T-helper 2 cell treated with Interferon-gamma antibody and Interleukin-4, amounts not matched to agents 5 μg/mL and 100 μg/mL, for 36 hours (primary cell): Measurements from ENCODE around the gene TUBB4B.

ENCODE experiments used
- DNase-seq: peaks from one replicate; pipeline ENCODE4 v3.0.0; 2021; ENCODE audit warnings: low spot score
- H3K27ac Mint-ChIP-seq: one replicate; pipeline ENCODE4 v1.8.0; 2021; ENCODE audit warnings: mild to moderate bottlenecking, mixed read lengths
- H3K27me3 Mint-ChIP-seq: one replicate; pipeline ENCODE4 v1.8.0; 2021; ENCODE audit warnings: low read depth, mixed read lengths
- H3K36me3 Mint-ChIP-seq: one replicate; pipeline ENCODE4 v1.8.0; 2021; ENCODE audit warnings: low read depth, mixed read lengths
- H3K4me1 Mint-ChIP-seq: one replicate; pipeline ENCODE4 v1.8.0; 2021; ENCODE audit warnings: low read depth, mixed read lengths
- H3K4me3 Mint-ChIP-seq: one replicate; pipeline ENCODE4 v1.8.0; 2022; ENCODE audit warnings: mild to moderate bottlenecking, moderate library complexity, mixed read lengths
- H3K9me3 Mint-ChIP-seq: one replicate; pipeline ENCODE4 v1.8.0; 2021; ENCODE audit warnings: mixed read lengths

The TUBB4B gene

GRCh38 chr9:137240841-137241489 is at the start of gene TUBB4B:
TUBB4B (plus strand) TSS chr9:137241287; CDS start chr9:137241361, 74 bp downstream.
- H3K27me3 Mint-ChIP-seq, result peaks cover 2% of the 10 kb centered on the region
- H3K4me1 Mint-ChIP-seq, result peaks cover 18% of the 10 kb centered on the region
- peaks cover 23% of the 10 kb centered on the region for H3K36me3 Mint-ChIP-seq
- H3K27ac Mint-ChIP-seq, result peak within 1 kb of the TSS; percentile 94
- peak; percentile 99 for DNase-seq
- peak within 1 kb of the TSS; percentile 93 for H3K4me3 Mint-ChIP-seq
- no peaks in the 10 kb centered on the region for H3K9me3 Mint-ChIP-seq

- Mint-ChIP-seq H3K36me3 (peaks cover 18% of the 10 kb centered on the region), H3K4me1 (peaks cover 12% of the 10 kb centered on the region), H3K27ac (no peak overlapping the region), H3K27me3 (no peaks in the 10 kb centered on the region), H3K4me3 (no peak overlapping the region), H3K9me3 (no peaks in the 10 kb centered on the region)
- DNase-seq, result no peak
Observed at GRCh38 chr9:137191691-137192447, 49.2 kb upstream of the TUBB4B start.

GRCh38 chr9:137192448-137192780 is 48.7 kb upstream of the TUBB4B start:
- no peaks in the 10 kb centered on the region for H3K9me3 Mint-ChIP-seq

GRCh38 chr9:137192859-137193258 is 48.2 kb upstream of the TUBB4B start:
- Mint-ChIP-seq H3K27me3 (no peaks in the 10 kb centered on the region), H3K36me3 (peaks cover 15% of the 10 kb centered on the region), H3K27ac (no peak overlapping the region), H3K9me3 (no peaks in the 10 kb centered on the region), H3K4me3 (no peak overlapping the region), H3K4me1 (peaks cover 5% of the 10 kb centered on the region)
- no peak for DNase-seq

More at GRCh38 chr9:137192448-137192780, 48.7 kb upstream of the TUBB4B start:
- DNase-seq, result no peak
- H3K27me3 Mint-ChIP-seq, result no peaks in the 10 kb centered on the region
- H3K36me3 Mint-ChIP-seq, result peaks cover 18% of the 10 kb centered on the region
- no peak overlapping the region for H3K4me3 Mint-ChIP-seq
- H3K4me1 Mint-ChIP-seq, result peaks cover 8% of the 10 kb centered on the region
- H3K27ac Mint-ChIP-seq, result no peak overlapping the region

GRCh38 chr9:137193771-137194170 is 47.3 kb upstream of the TUBB4B start:
- H3K4me1 Mint-ChIP-seq, result peaks cover 5% of the 10 kb centered on the region

GRCh38 chr9:137194388-137194787 is 46.7 kb upstream of the TUBB4B start:
- Mint-ChIP-seq H3K4me1 (peaks cover 4% of the 10 kb centered on the region), H3K4me3 (no peak overlapping the region)

More at GRCh38 chr9:137193771-137194170, 47.3 kb upstream of the TUBB4B start:
- Mint-ChIP-seq H3K27me3 (no peaks in the 10 kb centered on the region), H3K9me3 (no peaks in the 10 kb centered on the region), H3K36me3 (peaks cover 15% of the 10 kb centered on the region), H3K27ac (no peak overlapping the region), H3K4me3 (no peak overlapping the region)
- no peak for DNase-seq

GRCh38 chr9:137194909-137195308 is 46.2 kb upstream of the TUBB4B start:
- Mint-ChIP-seq H3K27ac (no peak overlapping the region), H3K36me3 (peaks cover 10% of the 10 kb centered on the region), H3K27me3 (no peaks in the 10 kb centered on the region), H3K4me3 (no peak overlapping the region), H3K4me1 (peaks cover 3% of the 10 kb centered on the region), H3K9me3 (no peaks in the 10 kb centered on the region)
- DNase-seq, result no peak

More at GRCh38 chr9:137194388-137194787, 46.7 kb upstream of the TUBB4B start:
- Mint-ChIP-seq H3K36me3 (peaks cover 12% of the 10 kb centered on the region), H3K27ac (no peak overlapping the region), H3K27me3 (no peaks in the 10 kb centered on the region), H3K9me3 (no peaks in the 10 kb centered on the region)
- no peak for DNase-seq

GRCh38 chr9:137195525-137196220 is 45.4 kb upstream of the TUBB4B start:
- Mint-ChIP-seq H3K36me3 (peaks cover 8% of the 10 kb centered on the region), H3K4me1 (peaks cover 3% of the 10 kb centered on the region), H3K4me3 (no peak overlapping the region), H3K27ac (no peak overlapping the region), H3K27me3 (no peaks in the 10 kb centered on the region), H3K9me3 (no peaks in the 10 kb centered on the region)
- DNase-seq, result no peak

- H3K9me3 Mint-ChIP-seq, result no peaks in the 10 kb centered on the region
- peaks cover 12% of the 10 kb centered on the region for H3K4me1 Mint-ChIP-seq
- no peak overlapping the region for H3K27ac Mint-ChIP-seq
- peaks cover 4% of the 10 kb centered on the region for H3K36me3 Mint-ChIP-seq
- no peak for DNase-seq
- no peaks in the 10 kb centered on the region for H3K27me3 Mint-ChIP-seq
- no peak overlapping the region for H3K4me3 Mint-ChIP-seq
Observed at GRCh38 chr9:137198051-137198901, 42.8 kb upstream of the TUBB4B start.

GRCh38 chr9:137198902-137199283 is 42.2 kb upstream of the TUBB4B start:
- Mint-ChIP-seq H3K9me3 (no peaks in the 10 kb centered on the region), H3K4me1 (peaks cover 13% of the 10 kb centered on the region), H3K36me3 (peaks cover 4% of the 10 kb centered on the region), H3K4me3 (no peak overlapping the region), H3K27ac (no peak overlapping the region), H3K27me3 (no peaks in the 10 kb centered on the region)
- DNase-seq, result no peak

GRCh38 chr9:137199411-137200121 is 41.5 kb upstream of the TUBB4B start:
- Mint-ChIP-seq H3K9me3 (no peaks in the 10 kb centered on the region), H3K4me1 (peaks cover 18% of the 10 kb centered on the region), H3K4me3 (peak overlapping the region; percentile 83), H3K36me3 (peaks cover 4% of the 10 kb centered on the region), H3K27me3 (no peaks in the 10 kb centered on the region), H3K27ac (peak overlapping the region; percentile 55)
- DNase-seq, result no peak

- Mint-ChIP-seq H3K36me3 (peaks cover 4% of the 10 kb centered on the region), H3K9me3 (no peaks in the 10 kb centered on the region), H3K27me3 (no peaks in the 10 kb centered on the region), H3K27ac (peak within 1 kb of the TSS; percentile 72), H3K4me3 (peak within 1 kb of the TSS; percentile 83), H3K4me1 (peaks cover 21% of the 10 kb centered on the region)
- peak; percentile 99 for DNase-seq
Observed at GRCh38 chr9:137200311-137201204, 40.5 kb upstream of the TUBB4B start, which contains the start of gene TPRN. TPRN (minus strand) TSS chr9:137200741; CDS start chr9:137200711, 30 bp downstream.
